CD14-positive monocyte (primary cell): ENCODE measurements around the gene CAPS. TPM values are rescaled to one million over a fixed set of nuclear protein-coding genes. Genes with fewer than 3 reads are reported as not detected.
A peak's percentile ranks its signal among the peaks of the same experiment; 100 is the strongest.

ENCODE experiments used
- DNase-seq, 3 donors: peaks; one replicate each; pipeline ENCODE4 v3.0.0-alpha.2; 2011 to 2022
- H2AFZ ChIP-seq: 2 replicates; pipeline ENCODE4 v1.6.0; 2012; ENCODE audit warnings: mild to moderate bottlenecking, low read depth, low read length, inconsistent platforms; ENCODE audit not compliant: insufficient read depth, poor library complexity, severe bottlenecking
- H3K27ac ChIP-seq, 2 donors: 1 replicate in 1 of 2; 2 replicates in 1 of 2; pipeline ENCODE4 v1.5.1; 2012 to 2013; ENCODE audit warnings: low read length in 2 of 2, control low read depth in 1 of 2, inconsistent platforms in 1 of 2, low read depth in 1 of 2, mild to moderate bottlenecking in 1 of 2
- H3K27me3 ChIP-seq, 2 donors: one replicate each; pipeline versions ENCODE4 v1.6.0 to v1.6.1; 2011 to 2013; ENCODE audit warnings: low read length in 2 of 2; ENCODE audit not compliant: control insufficient read depth in 2 of 2, insufficient read depth in 2 of 2
- H3K36me3 ChIP-seq, 2 donors: replicated peaks in 1 of 2; 1 replicate in 1 of 2; 2 replicates in 1 of 2; pipeline versions ENCODE4 v1.5.1 to v1.6.1; 2012 to 2013; ENCODE audit warnings: low read length in 2 of 2, control low read depth in 1 of 2, inconsistent platforms in 1 of 2, mild to moderate bottlenecking in 1 of 2; ENCODE audit not compliant: insufficient read depth in 2 of 2, control insufficient read depth in 1 of 2
- H3K4me1 ChIP-seq, 2 donors: 1 replicate in 1 of 2; 2 replicates in 1 of 2; pipeline versions ENCODE4 v1.5.1 to v1.6.1; 2012 to 2013; ENCODE audit warnings: low read length in 2 of 2, control low read depth in 1 of 2, inconsistent platforms in 1 of 2, mild to moderate bottlenecking in 1 of 2, moderate library complexity in 1 of 2; ENCODE audit not compliant: insufficient read depth in 2 of 2, control insufficient read depth in 1 of 2
- H3K4me2 ChIP-seq: replicated peaks from 2 replicates; pipeline ENCODE3; 2012; ENCODE audit warnings: low read length, moderate library complexity, mild to moderate bottlenecking; ENCODE audit not compliant: poor library complexity, severe bottlenecking; ENCODE audit errors: extremely low read depth
- H3K4me3 ChIP-seq, 3 experiments: fragments of 200-600 bp in 1 of 3; sonication (generic) in 1 of 3; replicated peaks in 1 of 3; 1 replicate in 2 of 3; 2 replicates in 1 of 3; pipeline ENCODE4 v1.5.1; 2011 to 2013; ENCODE audit warnings: low read length in 3 of 3, mild to moderate bottlenecking in 3 of 3, control low read depth in 2 of 3, low read depth in 2 of 3, inconsistent platforms in 1 of 3, moderate library complexity in 1 of 3
- H3K79me2 ChIP-seq: 2 replicates; pipeline ENCODE4 v1.6.0; 2012; ENCODE audit warnings: mild to moderate bottlenecking, control low read depth, inconsistent platforms, low read length, moderate library complexity; ENCODE audit not compliant: insufficient read depth
- H3K9ac ChIP-seq: 2 replicates; pipeline ENCODE4 v1.6.0; 2017; ENCODE audit warnings: low read length, mild to moderate bottlenecking; ENCODE audit not compliant: insufficient read depth, poor library complexity, severe bottlenecking
- H3K9me3 ChIP-seq, 2 donors: replicated peaks in 1 of 2; 1 replicate in 1 of 2; 2 replicates in 1 of 2; pipeline versions ENCODE4 v1.5.1 to v1.6.1; 2012 to 2013; ENCODE audit warnings: low read length in 2 of 2, control low read depth in 1 of 2; ENCODE audit not compliant: control insufficient read depth in 1 of 2, insufficient read depth in 1 of 2
- H4K20me1 ChIP-seq: 2 replicates; pipeline ENCODE4 v1.6.0; 2012; ENCODE audit warnings: mild to moderate bottlenecking, low read length, control low read depth, moderate library complexity; ENCODE audit not compliant: insufficient read depth
- H3K27ac Mint-ChIP-seq, 7 donors: one replicate each; pipeline ENCODE4 v1.8.0; 2020; ENCODE audit warnings: mild to moderate bottlenecking in 7 of 7, mixed read lengths in 7 of 7, moderate library complexity in 6 of 7, inconsistent platforms in 2 of 7
- H3K27me3 Mint-ChIP-seq, 3 donors: one replicate each; pipeline ENCODE4 v1.8.0; 2021 to 2022; ENCODE audit warnings: low read depth in 3 of 3, mild to moderate bottlenecking in 3 of 3, mixed read lengths in 3 of 3, moderate library complexity in 3 of 3, inconsistent platforms in 1 of 3
- H3K36me3 Mint-ChIP-seq, 2 donors: one replicate each; pipeline ENCODE4 v1.8.0; 2020; ENCODE audit warnings: mixed read lengths in 2 of 2, inconsistent platforms in 1 of 2, mild to moderate bottlenecking in 1 of 2
- H3K4me1 Mint-ChIP-seq: one replicate; pipeline ENCODE4 v1.8.0; 2020; ENCODE audit warnings: mild to moderate bottlenecking, mixed read lengths
- H3K4me3 Mint-ChIP-seq, 2 donors: one replicate each; pipeline ENCODE4 v1.8.0; 2020; ENCODE audit warnings: mild to moderate bottlenecking in 2 of 2, mixed read lengths in 2 of 2, moderate library complexity in 1 of 2
- H3K9me3 Mint-ChIP-seq, 7 donors: one replicate each; pipeline ENCODE4 v1.8.0; 2020 to 2022; ENCODE audit warnings: mixed read lengths in 7 of 7, mild to moderate bottlenecking in 6 of 7, moderate library complexity in 6 of 7, inconsistent platforms in 2 of 7
- CTCF ChIP-seq: fragments of 200-600 bp; IDR thresholded peaks from one replicate; pipeline ENCODE4 v1.8.0; 2022; ENCODE audit warnings: antibody characterized with exemption, mild to moderate bottlenecking
- WGBS: methylation state at CpG from one replicate; pipeline ENCODE4 v1.1.5; 2013; ENCODE audit warnings: missing lambda C conversion rate; ENCODE audit not compliant: insufficient coverage; 5-methylcytosine and 5-hydroxymethylcytosine counted together
- intact Hi-C, 2 donors: fragments of 100-400 bp; cut with micrococcal nuclease; formaldehyde crosslinking; loops; one replicate each; pipeline versions ENCODE4 v1.15.0 to v1.15.1; 2023
- polyA plus RNA-seq, 3 donors: library from polyadenylated mRNA; depleted of rRNA in 1 of 3; unstranded in 2 of 3; stranded (reverse) in 1 of 3; fragments of 300-500 nt in 2 of 3; fragments of >200 nt in 1 of 3; fragmentation: Illumina TruSeq in 2 of 3; gene quantifications; 1 replicate in 2 of 3; 2 replicates in 1 of 3; pipeline ENCODE4 v1.2.3, GENCODE V29; 2012 to 2021

CAPS gene
- polyA plus RNA-seq, 3 donors: 0.34 to 34.8 (median 0.72) TPM

- 87% methylated on average over 9 of the region's 10 CpGs for WGBS
- H3K27ac ChIP-seq: no peak overlapping the region
- peak overlapping the region in 2 of 7 donors; percentile 58 to 70 for H3K27ac Mint-ChIP-seq
- DNase-seq: no peak
- H3K36me3 ChIP-seq: peaks cover 72 to 95% of the 10 kb centered on the region in 2 donors
- no peaks in the 10 kb centered on the region for H3K9me3 Mint-ChIP-seq
- H3K4me2 ChIP-seq: no peak overlapping the region
- peaks cover 69 to 93% of the 10 kb centered on the region in 2 donors for H3K36me3 Mint-ChIP-seq
- no peaks in the 10 kb centered on the region for H3K4me1 ChIP-seq
- no peaks in the 10 kb centered on the region for H3K27me3 ChIP-seq
- H3K9ac ChIP-seq: no peak overlapping the region
- H3K79me2 ChIP-seq: peaks cover 12% of the 10 kb centered on the region
- H3K4me1 Mint-ChIP-seq: no peaks in the 10 kb centered on the region
- no peaks in the 10 kb centered on the region for H3K9me3 ChIP-seq
- peaks cover 0 to 2% (median 0%) of the 10 kb centered on the region in 3 donors for H3K27me3 Mint-ChIP-seq
- H3K4me3 Mint-ChIP-seq: no peak overlapping the region
- intact Hi-C loops: no loop called here
- no peak overlapping the region for H2AFZ ChIP-seq
- peaks cover 62% of the 10 kb centered on the region for H4K20me1 ChIP-seq
- TF ChIP-seq CTCF: no peak
- no peak overlapping the region for H3K4me3 ChIP-seq
Observed at GRCh38 chr19:5937550-5937949, 23.5 kb downstream of the CAPS start.

GRCh38 chr19:5940260-5941208, 26.5 kb downstream of the CAPS start:
- Histone ChIP-seq H3K79me2 (peaks cover 40% of the 10 kb centered on the region), H3K4me2 (no peak overlapping the region), H2AFZ (no peak overlapping the region), H3K9me3 (no peaks in the 10 kb centered on the region), H4K20me1 (peaks cover 65% of the 10 kb centered on the region), H3K27me3 (no peaks in the 10 kb centered on the region), H3K36me3 (peaks cover 49 to 80% of the 10 kb centered on the region in 2 donors), H3K4me3 (no peak overlapping the region), H3K27ac (no peak overlapping the region), H3K9ac (no peak overlapping the region), H3K4me1 (no peaks in the 10 kb centered on the region)
- WGBS: over 99% methylated on average over 12 of the region's 21 CpGs
- H3K27ac Mint-ChIP-seq: peak overlapping the region in 2 of 7 donors; percentile 4 to 72
- TF ChIP-seq CTCF: no peak
- H3K36me3 Mint-ChIP-seq: peaks cover 65 to 82% of the 10 kb centered on the region in 2 donors
- no peaks in the 10 kb centered on the region for H3K9me3 Mint-ChIP-seq
- intact Hi-C loops: no loop called here
- no peak for DNase-seq
- H3K4me1 Mint-ChIP-seq: no peaks in the 10 kb centered on the region
- H3K27me3 Mint-ChIP-seq: peaks cover 0 to 4% (median 2%) of the 10 kb centered on the region in 3 donors
- H3K4me3 Mint-ChIP-seq: no peak overlapping the region
